ENCODE results near the gene PLA1A. TPM values are rescaled to one million over a fixed set of nuclear protein-coding genes. Genes with fewer than 3 reads are reported as not detected.
A peak's percentile ranks its signal among the peaks of the same experiment; 100 is the strongest.
"Not testable (repeated sequence)": the region's sequence is repeated elsewhere in the genome, so short reads cannot be mapped to it uniquely, and the experiment has no call there.

PLA1A gene
- total RNA-seq, 1 donor from 2014 or later, result 15.0 TPM

GRCh38 chr3:119676771-119677640 lies 79.3 kb downstream of the PLA1A start, which contains the start of gene COX17:
Gene COX17, minus strand, starts transcription at chr3:119677406. Its CDS starts 96 bp downstream, at chr3:119677310.
- peak; percentile 80 to 97 for DNase-seq (ENCODE audit: low spot score in 2 of 2)
- intact Hi-C loops (cut with DNase I), result loop anchor here (1.0 to 10.0 kb wide), 8 partner anchors 26 to 748 kb away; partner anchors contain the start of genes B4GALT4, CFAP91, GSK3B and TIMMDC1
- H3K36me3 ChIP-seq, result peaks cover 15 to 19% of the 10 kb centered on the region in 2 donors
- peaks cover 3 to 18% of the 10 kb centered on the region in 2 donors for H3K4me1 ChIP-seq
- peak within 1 kb of the TSS; percentile 93 for H3K27ac ChIP-seq
- no peak for TF ChIP-seq CTCF (IDR thresholded peaks at IDR 0.05)
- no peaks in the 10 kb centered on the region for H3K9me3 ChIP-seq
- H3K4me3 ChIP-seq, result peak within 1 kb of the TSS; percentile 56 to 80
- no peaks in the 10 kb centered on the region for H3K27me3 ChIP-seq

GRCh38 chr3:119677641-119677934 lies 79.9 kb downstream of the PLA1A start:
- H3K27me3 ChIP-seq, result no peaks in the 10 kb centered on the region
- no peak for TF ChIP-seq CTCF (IDR thresholded peaks at IDR 0.05)
- peak overlapping the region; percentile 56 to 80 for H3K4me3 ChIP-seq
- intact Hi-C loops (cut with DNase I), result loop anchor here (1.0 to 10.0 kb wide), 8 partner anchors 25 to 747 kb away; partner anchors contain the start of genes B4GALT4, CFAP91, GSK3B and TIMMDC1
- peak overlapping the region; percentile 93 for H3K27ac ChIP-seq
- no peaks in the 10 kb centered on the region for H3K9me3 ChIP-seq
- no peak for DNase-seq (ENCODE audit: low spot score in 2 of 2)
- peaks cover 3 to 18% of the 10 kb centered on the region in 2 donors for H3K4me1 ChIP-seq
- peaks cover 15 to 19% of the 10 kb centered on the region in 2 donors for H3K36me3 ChIP-seq

GRCh38 chr3:119678209-119678608 lies 80.5 kb downstream of the PLA1A start:
- not testable (repeated sequence) for DNase-seq (ENCODE audit: low spot score in 2 of 2); H3K9me3 ChIP-seq; H3K27me3 ChIP-seq
- peak overlapping the region in 1 of 2 donors; percentile 56 for H3K4me3 ChIP-seq
- H3K27ac ChIP-seq, result peak overlapping the region in 1 of 2 donors; percentile 93
- intact Hi-C loops (cut with DNase I), result loop anchor here (10.0 kb wide), 3 partner anchors 417 to 747 kb away; partner anchors contain the start of genes B4GALT4 and GSK3B
- peaks cover 14 to 15% of the 10 kb centered on the region in 2 donors for H3K36me3 ChIP-seq
- peaks cover 3 to 15% of the 10 kb centered on the region in 2 donors for H3K4me1 ChIP-seq

Other genes with a start within 250 kb of the PLA1A start
- gene TMEM39A, start 134.3 kb upstream of the PLA1A start, total RNA-seq, result 115 TPM
- gene POGLUT1, start 128.9 kb upstream of the PLA1A start, total RNA-seq, result 30.3 TPM
- 31.1 TPM for gene TIMMDC1, start 99.3 kb upstream of the PLA1A start, total RNA-seq
- gene CD80, start 38.3 kb upstream of the PLA1A start, total RNA-seq, result 3.2 TPM
- 32.1 TPM for gene ADPRH, start 18.4 kb upstream of the PLA1A start, total RNA-seq
- 4.7 TPM for gene POPDC2, start 62.7 kb downstream of the PLA1A start, total RNA-seq
- gene COX17, start 79.5 kb downstream of the PLA1A start, total RNA-seq, result 12.5 TPM
- 3.5 TPM for gene CFAP91, start 105.1 kb downstream of the PLA1A start, total RNA-seq
- gene NR1I2, start 184.2 kb downstream of the PLA1A start, total RNA-seq, result not detected

Data from ascending aorta (tissue), 2 donors.